NCI-H1930 (cell line): ENCODE results near the gene IRF2.

Experiments used
- DNase-seq, 2 experiments: peaks; one replicate each; lab custom pipeline; 2025; lab: John Stamatoyannopoulos, UW

The IRF2 gene

GRCh38 chr4:184450743-184451535 lies 23.4 kb downstream of the IRF2 start:
- DNase-seq = no peak

- no peak for DNase-seq
Observed at GRCh38 chr4:184450045-184450444, 24.3 kb downstream of the IRF2 start.

DNA sequence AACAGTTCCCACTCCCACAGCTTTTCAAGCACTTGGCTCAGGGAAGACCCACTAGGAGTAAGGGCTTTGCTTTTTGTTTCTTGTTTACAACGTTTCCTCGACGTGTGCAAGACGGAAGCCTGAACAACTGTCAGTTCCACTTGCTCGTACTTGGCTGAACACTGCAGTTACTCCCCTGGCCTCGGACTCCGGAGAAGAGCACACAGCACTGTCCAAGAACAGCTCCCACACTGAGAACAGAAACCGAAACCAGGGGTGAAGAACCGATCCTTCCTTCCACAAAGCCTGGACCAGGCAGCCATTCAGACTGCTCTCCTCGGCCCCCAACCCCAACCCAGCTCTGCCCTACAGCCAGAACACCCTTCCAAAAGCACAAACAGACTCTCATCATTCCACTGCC lies 25.5 kb downstream of the IRF2 start:
- DNase-seq = no peak

DNA sequence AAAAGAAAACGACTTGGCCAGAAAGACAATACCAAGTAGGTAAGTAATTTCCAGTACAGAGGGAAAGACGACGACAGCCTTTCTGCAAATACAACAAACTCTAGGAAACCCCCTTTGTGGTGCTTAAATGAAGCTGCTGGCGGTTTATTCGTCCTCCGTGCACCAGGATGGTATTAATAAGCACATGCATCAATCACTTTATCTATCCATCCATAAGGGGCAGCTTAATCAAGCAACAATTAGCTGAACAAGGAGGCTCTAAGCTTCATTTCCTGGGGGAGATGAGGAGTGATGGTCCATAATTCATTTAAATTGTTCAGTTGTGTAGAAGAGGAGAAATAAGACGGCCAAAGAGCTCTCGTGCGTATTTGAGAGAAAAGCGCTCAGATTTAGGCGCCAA lies 26.2 kb downstream of the IRF2 start:
- DNase-seq = no peak

DNA sequence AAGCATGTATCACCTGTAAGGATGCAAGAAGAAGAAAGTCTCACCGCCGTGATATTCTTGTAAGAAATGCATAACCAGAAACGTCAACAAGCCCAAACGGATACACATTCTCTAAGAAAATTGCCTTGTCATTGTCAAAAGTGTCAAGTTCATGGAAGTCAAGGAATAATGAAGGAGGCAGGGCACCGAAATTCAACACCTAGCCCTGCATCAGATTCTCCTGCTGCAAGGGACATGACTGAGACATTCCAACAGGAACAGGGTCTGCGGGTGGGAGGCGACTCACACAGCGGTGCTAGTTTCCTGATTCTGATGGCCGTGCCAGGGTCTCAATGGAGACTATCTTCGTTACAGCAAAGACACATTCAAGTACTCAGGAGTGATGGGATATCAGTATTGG lies 26.7 kb downstream of the IRF2 start:
- no peak for DNase-seq

- DNase-seq = no peak
Observed at GRCh38 chr4:184446132-184446658, 28.2 kb downstream of the IRF2 start.

DNA sequence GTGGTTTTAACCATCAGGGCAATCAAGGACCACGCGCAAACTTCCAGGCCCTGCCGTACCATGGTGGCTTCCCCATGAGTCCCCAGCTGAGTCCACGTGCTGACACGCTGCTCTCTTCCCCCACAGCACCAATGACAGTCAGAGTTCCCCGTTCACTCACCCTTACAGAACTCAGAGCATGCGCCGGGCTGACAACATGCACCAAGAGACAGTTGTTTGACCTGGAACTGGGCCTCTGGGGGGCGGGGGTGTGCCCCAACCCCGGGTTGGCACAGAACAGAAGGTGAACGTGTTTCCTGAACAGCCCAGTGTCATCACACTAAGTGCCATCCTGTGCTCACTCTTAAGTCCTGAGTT lies 29.4 kb downstream of the IRF2 start:
- no peak for DNase-seq

DNA sequence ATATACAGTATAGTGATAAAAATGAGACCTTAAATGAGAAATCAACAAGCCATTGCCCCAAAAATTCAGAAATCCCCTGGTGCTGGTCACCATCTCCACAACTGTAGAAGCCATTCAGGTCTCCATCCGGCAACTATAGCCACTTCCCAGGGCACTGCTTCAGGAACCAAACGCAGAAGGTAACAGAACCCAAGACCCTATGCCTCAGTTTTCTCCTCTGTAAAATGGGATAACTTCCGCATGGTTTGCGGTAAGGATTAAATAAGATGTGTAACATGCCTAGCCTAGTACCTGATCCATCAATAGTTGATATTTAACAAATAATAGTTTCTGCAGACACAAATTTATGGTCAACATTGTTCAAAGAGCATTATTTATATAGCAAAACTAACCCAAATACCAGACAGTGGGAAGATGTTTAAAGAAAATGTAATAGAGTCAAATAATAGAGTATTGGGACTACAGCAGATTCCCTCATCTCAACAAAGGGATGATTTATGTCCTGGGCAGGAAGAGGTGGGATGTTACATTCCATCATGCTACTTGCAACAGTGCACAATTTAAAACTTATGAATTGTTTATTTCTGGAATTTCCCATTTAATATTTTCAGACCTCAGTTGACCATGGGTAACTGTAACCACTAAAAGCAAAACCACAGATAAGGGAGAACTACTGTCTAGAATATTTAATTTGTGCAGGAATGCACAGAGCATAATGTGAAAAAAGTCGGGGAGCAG lies 30.0 kb downstream of the IRF2 start:
- DNase-seq = no peak

GRCh38 chr4:184443318-184443717 lies 31.0 kb downstream of the IRF2 start:
- no peak for DNase-seq

GRCh38 chr4:184442314-184442635 lies 32.1 kb downstream of the IRF2 start:
- DNase-seq = no peak

GRCh38 chr4:184441461-184442313 lies 32.7 kb downstream of the IRF2 start:
- DNase-seq = no peak

- DNase-seq = no peak
Observed at GRCh38 chr4:184440595-184441358, 33.6 kb downstream of the IRF2 start.

DNA sequence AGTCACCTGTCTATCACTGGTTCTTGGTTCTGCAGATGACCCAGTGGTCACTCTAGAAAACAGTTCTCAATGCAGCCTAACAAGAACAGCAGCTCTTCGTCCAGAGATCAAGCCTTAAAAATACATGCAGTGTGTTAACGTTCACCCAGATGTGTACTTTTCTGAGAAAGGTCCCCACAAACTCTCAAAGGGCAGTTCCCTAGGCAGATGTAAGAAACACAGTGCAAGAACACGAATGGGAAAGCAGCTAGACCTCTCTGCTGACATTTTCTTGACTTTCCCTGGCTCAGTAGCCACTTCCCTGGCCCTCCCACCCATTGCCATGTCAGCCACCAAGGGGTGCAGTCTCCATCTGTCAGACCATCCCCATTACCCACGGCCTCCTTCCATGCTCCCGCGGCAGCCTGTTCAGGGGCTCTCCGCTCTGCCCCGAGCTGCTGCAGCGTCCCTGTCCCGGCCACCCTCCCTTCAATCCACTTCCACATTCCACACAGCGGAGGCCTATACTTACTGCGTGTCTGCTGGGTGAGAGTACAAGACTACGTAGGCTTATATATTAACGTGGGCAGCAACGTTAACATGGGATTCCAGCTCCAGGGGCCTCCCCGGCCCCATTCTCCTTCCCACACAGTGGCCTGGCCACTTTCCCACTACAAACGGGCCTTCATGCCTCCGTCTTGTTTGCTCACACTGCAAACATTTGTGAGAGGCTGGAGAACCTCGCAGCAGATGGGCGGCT lies 34.3 kb downstream of the IRF2 start:
- no peak for DNase-seq

- DNase-seq = no peak
Observed at GRCh38 chr4:184439386-184439785, 35.0 kb downstream of the IRF2 start.

DNA sequence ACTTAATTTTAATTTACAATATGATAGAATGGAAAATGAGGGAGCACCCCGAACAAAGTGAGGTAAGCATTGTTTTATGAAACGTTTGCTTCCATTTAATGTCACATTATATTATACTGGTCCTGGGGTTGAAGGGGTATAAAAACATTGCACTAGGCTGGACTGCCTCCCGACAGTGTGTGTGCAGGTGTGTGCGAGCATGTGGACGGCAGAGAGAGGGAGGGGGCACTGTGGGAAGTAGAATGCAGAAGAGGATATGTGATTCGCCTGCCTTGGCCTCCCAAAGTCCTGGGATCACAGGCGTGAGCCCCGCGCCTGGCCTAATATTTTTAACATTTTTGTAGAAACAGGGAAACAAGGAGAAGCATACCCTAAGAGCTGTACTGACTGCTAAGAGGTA lies 36.0 kb downstream of the IRF2 start:
- DNase-seq = no peak

DNA sequence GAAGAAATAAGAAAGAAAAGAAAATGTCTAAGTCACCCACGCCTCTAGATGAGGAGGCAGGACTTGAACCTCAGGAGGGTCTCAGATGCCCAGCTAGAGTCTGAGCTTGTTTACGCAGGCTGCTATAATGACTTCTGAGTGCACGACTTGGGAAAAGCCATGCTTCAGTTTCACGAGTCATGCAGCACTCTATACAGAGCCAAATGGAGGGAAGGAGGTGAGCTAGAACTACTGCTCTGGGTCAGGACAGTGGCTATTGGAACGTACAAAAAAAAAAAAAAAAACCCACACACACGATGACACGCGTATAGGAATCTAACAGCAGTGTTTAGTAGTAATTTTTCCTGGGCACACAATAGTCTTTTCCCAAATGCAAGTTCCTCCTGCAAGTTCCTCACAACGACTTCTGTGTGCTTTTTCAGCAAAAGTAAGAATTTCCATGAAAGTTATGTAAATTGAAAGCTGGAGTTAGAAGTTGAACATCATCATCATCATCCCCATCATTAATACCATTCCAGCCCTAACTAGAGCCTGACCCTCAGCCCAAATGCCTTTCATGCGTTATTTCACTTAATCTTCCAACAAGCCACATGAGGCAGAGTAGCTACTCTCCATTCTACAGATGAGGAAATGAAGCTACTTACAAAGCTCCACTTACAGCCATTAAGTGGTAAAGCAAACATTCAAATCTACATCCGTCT lies 36.6 kb downstream of the IRF2 start:
- DNase-seq = no peak

DNA sequence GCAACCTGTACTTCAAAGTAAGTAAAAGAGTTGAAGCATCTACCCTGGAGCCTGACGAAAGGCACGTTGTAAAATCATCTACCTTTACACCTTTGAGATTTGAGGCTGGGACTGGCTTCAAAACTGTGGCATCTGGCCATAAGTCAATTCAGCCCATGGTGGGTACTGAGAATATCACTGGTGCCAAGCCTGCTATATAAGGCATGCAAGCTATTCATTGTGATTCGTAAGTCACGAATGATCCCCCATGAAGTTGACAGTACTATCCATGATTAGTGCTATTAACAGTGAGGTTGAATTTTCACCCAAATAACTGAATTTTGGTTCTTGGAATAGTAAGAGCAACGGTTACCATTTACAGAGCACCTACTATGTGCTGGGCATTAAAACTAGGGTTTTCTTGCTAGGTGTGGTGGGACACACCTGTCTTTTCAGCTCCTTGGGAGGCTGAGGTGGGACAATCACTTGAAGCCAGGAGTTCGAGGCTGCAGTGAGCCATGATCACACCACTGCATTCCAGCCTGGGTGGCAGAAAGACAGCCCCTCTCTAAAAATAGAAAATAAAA lies 39.8 kb downstream of the IRF2 start:
- no peak for DNase-seq

- no peak for DNase-seq
Observed at GRCh38 chr4:184434021-184434420, 40.3 kb downstream of the IRF2 start.

DNA sequence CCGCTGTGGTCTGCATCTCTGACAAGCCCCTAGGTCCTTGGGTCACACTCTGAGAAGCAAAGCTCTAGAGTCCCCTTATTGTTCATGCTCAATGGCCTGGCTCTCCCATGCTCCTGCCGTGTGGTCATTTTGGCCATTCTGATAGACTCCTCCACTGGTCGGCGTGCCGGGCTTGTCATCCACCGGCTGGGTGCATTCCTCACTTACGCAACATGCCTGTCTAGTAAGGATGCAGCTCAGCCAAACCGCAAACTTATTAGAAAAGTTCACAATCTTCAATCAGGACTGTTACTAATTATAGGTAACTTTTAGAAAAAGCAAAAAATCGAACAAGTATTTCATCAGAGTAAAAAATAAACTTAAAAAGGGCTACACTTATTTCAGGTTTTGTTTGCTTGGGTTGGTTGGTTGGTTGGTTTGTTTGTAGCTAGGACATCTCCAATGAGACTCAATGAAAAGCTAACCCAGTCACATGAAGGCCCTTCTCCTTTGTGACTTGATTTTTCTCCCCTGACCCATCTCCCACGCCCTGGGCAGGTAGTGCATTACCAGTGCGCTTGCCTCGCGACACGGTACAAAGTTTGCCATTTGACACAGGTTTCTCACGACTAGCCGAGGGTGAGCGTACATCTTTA lies 41.0 kb downstream of the IRF2 start:
- DNase-seq = no peak
